Forelimb muscle (tissue), 1 donor: ENCODE measurements around the gene SLC24A2. TPM values are rescaled to one million over a fixed set of nuclear protein-coding genes. Genes with fewer than 3 reads are reported as not detected.

Experiments used
- DNase-seq: peaks from one replicate; pipeline ENCODE4 v3.0.0-alpha.2; 2013; ENCODE audit warnings: low read depth
- polyA plus RNA-seq: library from polyadenylated mRNA; unstranded; fragments of 120-200 nt; gene quantifications from one replicate; pipeline ENCODE4 v1.2.1, GENCODE V29; 2013; ENCODE audit not compliant: insufficient read length

SLC24A2 gene
- polyA plus RNA-seq, 1 donor = 1.1 TPM

DNA sequence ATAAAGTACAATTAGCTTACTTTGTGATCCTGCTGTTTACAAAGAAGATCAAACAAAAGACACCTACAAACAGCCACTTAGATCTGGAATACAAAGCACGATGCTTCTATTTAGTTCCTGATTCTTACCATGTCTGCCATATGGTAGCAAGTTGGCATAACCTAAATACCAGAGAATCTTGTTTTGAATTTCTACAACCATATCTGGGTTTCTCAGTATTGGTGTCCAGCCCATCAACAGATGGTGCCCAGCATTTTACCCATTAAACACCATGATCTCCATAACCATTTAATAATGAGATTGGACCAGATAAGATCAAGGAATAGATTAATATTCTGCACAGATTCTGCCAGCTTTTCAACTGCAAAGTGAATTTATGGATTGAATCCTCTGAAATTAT is 29.8 kb downstream of the SLC24A2 start:
- no peak for DNase-seq

DNA sequence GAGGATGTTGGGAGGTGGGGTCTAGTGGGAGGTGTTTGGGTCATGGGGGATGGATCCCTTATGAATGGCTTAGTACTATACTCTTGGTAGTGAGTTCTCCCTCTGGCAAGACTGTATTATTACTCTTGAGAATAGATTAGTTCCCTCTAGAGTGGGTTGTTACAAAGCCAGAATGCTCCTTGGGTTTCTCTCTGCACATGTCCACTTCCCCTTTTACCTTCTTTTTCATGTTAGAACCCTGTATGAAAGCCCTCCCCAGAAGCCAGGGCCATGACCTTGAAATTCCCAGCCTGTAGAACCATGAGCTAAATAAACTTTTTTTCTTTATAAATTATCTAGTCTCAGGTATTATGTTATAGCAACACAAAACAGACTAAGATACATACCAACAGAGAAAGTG is 31.1 kb downstream of the SLC24A2 start:
- DNase-seq = no peak

DNA sequence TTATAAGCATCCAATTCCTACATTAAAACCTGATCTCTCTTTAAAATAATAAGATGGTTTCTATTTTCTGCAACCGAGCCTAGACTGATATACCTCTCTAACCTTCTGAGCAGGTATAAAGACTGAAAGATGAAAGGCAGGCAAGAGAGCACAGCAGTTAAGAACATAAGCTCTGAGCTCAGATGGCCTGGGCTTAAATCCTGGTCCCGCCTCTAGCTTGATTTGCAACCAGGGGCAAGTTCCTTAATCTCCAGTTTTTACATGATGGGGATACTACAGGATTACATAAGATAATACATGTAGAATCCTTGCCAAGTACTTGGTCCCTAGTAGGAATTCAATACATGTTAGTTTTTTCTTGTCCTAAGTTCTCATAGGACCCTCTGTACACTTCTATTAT is 33.9 kb downstream of the SLC24A2 start:
- no peak for DNase-seq

DNA sequence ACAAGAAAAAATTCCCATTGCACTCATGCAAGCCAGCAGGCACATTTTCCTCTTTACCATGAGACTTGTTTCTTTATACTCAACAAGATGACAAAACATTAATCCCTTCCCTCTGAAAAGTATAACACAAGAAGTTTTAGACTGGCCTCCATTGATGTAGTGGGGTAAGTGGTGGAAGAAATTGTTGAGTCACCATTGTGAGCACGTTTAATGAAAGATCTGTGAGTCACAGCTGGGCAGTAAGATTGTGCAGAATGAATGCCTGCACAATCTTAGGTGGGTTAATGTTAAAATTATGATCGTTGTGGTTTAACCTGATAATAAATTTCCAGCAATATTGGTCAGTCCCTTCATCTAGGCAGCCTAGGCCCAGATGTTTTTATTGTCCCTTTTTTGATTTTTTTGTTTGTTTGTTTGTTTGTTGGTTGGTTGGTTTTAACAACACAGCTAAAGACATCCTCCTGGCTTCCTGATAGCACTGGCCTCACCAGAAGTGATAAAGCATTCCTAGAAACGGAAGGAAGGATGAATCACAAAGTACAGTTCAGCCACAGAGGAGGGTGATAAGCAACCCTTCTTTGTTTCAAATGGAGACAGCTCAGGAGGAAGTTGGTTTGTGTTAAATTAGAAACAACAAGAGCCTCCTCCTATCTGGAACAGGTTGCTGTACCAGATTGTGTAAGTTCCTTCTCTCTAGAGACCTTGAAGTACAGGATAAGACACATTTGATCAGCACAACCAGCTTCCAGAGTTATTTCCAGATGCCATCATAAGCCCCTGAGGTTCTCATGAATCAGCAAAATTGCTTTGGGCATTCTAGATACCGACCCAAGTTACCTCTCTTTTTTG is 40.3 kb downstream of the SLC24A2 start:
- DNase-seq = no peak

DNA sequence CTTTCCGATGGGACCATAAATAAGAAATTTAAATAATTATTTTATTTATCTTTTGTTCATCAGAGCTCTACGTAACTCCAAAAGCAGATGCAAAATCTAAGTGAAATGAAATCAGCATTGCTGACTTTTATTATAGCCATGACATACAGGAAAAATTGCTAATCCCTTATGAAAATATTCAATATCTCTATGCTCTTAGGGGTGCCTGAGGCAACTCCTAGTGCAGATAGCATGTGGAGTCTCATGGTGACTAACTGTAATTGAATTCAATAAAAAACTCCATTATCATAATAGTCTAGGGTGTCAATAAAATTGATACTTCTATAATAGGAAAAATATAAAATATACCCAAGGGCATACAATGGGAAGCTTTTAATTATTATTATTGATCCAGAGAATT is 42.6 kb downstream of the SLC24A2 start:
- no peak for DNase-seq

DNA sequence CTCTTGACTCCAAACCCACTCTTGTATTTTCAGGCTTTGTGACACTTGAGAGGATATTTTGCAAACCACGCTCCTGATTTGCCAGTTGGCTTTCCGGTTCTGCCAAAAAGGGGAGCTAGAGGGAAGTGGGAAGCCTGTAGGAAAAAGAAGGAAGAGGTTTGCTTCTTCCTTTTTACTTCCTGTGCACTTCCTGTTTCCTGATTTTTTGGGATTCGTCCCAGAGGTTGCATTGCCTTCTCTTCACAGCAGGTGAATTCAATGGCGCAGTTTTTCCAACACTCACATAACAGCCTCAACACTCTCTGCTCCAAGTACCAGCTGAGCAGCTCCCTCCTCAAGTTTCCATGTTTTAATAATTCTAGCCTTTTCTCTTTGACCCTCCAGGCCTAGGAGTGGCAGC is 47.7 kb downstream of the SLC24A2 start:
- no peak for DNase-seq
